Measurements from ENCODE around the gene TFCP2. TPM values are rescaled to one million over a fixed set of nuclear protein-coding genes. Genes with fewer than 3 reads are reported as not detected.
A peak's percentile ranks its signal among the peaks of the same experiment; 100 is the strongest.

TFCP2 gene
- total and polyA plus RNA-seq, 2 experiments from 2014 or later = 9.0 to 12.4 TPM

- peak overlapping the region; percentile 92 for H3K4me3 ChIP-seq
- no peaks in the 10 kb centered on the region for H3K27me3 ChIP-seq (replicated peaks; ENCODE audit: insufficient read depth)
- no peaks in the 10 kb centered on the region for H3K9me3 ChIP-seq (ENCODE audit: low read depth)
- in situ Hi-C loops (cut with MboI) = no loop called here
- peak overlapping the region; percentile 92 for H3K4me2 ChIP-seq (ENCODE audit: unreplicated experiment)
- H3K27ac ChIP-seq = peak overlapping the region; percentile 28
- no peaks in the 10 kb centered on the region for H3K9me2 ChIP-seq (ENCODE audit: insufficient read depth)
- no peaks in the 10 kb centered on the region for H3K79me2 ChIP-seq (ENCODE audit: insufficient read depth)
- H3K36me3 ChIP-seq (ENCODE audit: low read depth) = no peaks in the 10 kb centered on the region
- WGBS, 2 experiments (ENCODE audit: low coverage in 1 of 2, low lambda C conversion rate in 2 of 2, missing lambda C conversion rate in 2 of 2) = 67 to 68% methylated on average over 10 of the region's 10 CpGs
- no peak for TF ChIP-seq EZH2 (IDR thresholded peaks at IDR 0.05; ENCODE audit: insufficient read depth, poor library complexity, severe bottlenecking)
- TF ChIP-seq EZH2phosphoT487 (IDR thresholded peaks at IDR 0.05; ENCODE audit: insufficient read depth, low read depth) = no peak
- H3K4me1 ChIP-seq (ENCODE audit: insufficient read depth) = 0 out of 2 replicates have a peak, but pooled peaks cover 5% of the 10 kb centered on the region
- H3F3A ChIP-seq (ENCODE audit: insufficient read depth) = peaks cover 8% of the 10 kb centered on the region
- peak overlapping the region; percentile 99 for H2AFZ ChIP-seq
- DNase-seq = no peak
- H3K9ac ChIP-seq = peak overlapping the region; percentile 89
- no peaks in the 10 kb centered on the region for H4K20me1 ChIP-seq (ENCODE audit: insufficient read depth)
Observed at GRCh38 chr12:51218607-51219161, 45.7 kb upstream of the TFCP2 start.

- H3F3A ChIP-seq (ENCODE audit: insufficient read depth) = peaks cover 8% of the 10 kb centered on the region
- TF ChIP-seq EZH2phosphoT487 (IDR thresholded peaks at IDR 0.05; ENCODE audit: insufficient read depth, low read depth) (no peak), EZH2 (IDR thresholded peaks at IDR 0.05; ENCODE audit: insufficient read depth, poor library complexity, severe bottlenecking) (no peak)
- H3K9me3 ChIP-seq (ENCODE audit: low read depth) = no peaks in the 10 kb centered on the region
- 0 out of 2 replicates have a peak, but pooled peaks cover 5% of the 10 kb centered on the region for H3K4me1 ChIP-seq (ENCODE audit: insufficient read depth)
- DNase-seq = peak; percentile 91
- H4K20me1 ChIP-seq (ENCODE audit: insufficient read depth) = no peaks in the 10 kb centered on the region
- H3K36me3 ChIP-seq (ENCODE audit: low read depth) = no peaks in the 10 kb centered on the region
- H2AFZ ChIP-seq = peak within 1 kb of the TSS; percentile 99
- peak within 1 kb of the TSS; percentile 92 for H3K4me3 ChIP-seq
- H3K4me2 ChIP-seq (ENCODE audit: unreplicated experiment) = peak within 1 kb of the TSS; percentile 92
- H3K9ac ChIP-seq = peak within 1 kb of the TSS; percentile 89
- H3K27me3 ChIP-seq (replicated peaks; ENCODE audit: insufficient read depth) = no peaks in the 10 kb centered on the region
- in situ Hi-C loops (cut with MboI) = no loop called here
- H3K27ac ChIP-seq = peak within 1 kb of the TSS; percentile 28
- 1 to 4% methylated on average over 14 to 35 of the region's 35 CpGs for WGBS, 2 experiments (ENCODE audit: low coverage in 1 of 2, low lambda C conversion rate in 2 of 2, missing lambda C conversion rate in 2 of 2)
- H3K79me2 ChIP-seq (ENCODE audit: insufficient read depth) = no peaks in the 10 kb centered on the region
- no peaks in the 10 kb centered on the region for H3K9me2 ChIP-seq (ENCODE audit: insufficient read depth)
Observed at GRCh38 chr12:51217968-51218606, 45.2 kb upstream of the TFCP2 start, which contains the start of gene POU6F1. Gene POU6F1 (minus strand): TSS chr12:51218062. CDS start chr12:51206836, 11,226 bp downstream.

- in situ Hi-C loops (cut with MboI) = no loop called here
- no peaks in the 10 kb centered on the region for H3K9me2 ChIP-seq (ENCODE audit: insufficient read depth)
- DNase-seq = peak; percentile 64
- H4K20me1 ChIP-seq (ENCODE audit: insufficient read depth) = no peaks in the 10 kb centered on the region
- no peaks in the 10 kb centered on the region for H3K36me3 ChIP-seq (ENCODE audit: low read depth)
- H3K79me2 ChIP-seq (ENCODE audit: insufficient read depth) = no peaks in the 10 kb centered on the region
- peak overlapping the region; percentile 99 for H2AFZ ChIP-seq
- 1 to 3% methylated on average over 16 to 77 of the region's 81 CpGs for WGBS, 2 experiments (ENCODE audit: low coverage in 1 of 2, low lambda C conversion rate in 2 of 2, missing lambda C conversion rate in 2 of 2)
- H3K4me1 ChIP-seq (ENCODE audit: insufficient read depth) = 0 out of 2 replicates have a peak, but pooled peaks cover 5% of the 10 kb centered on the region
- no peaks in the 10 kb centered on the region for H3K9me3 ChIP-seq (ENCODE audit: low read depth)
- H3K4me2 ChIP-seq (ENCODE audit: unreplicated experiment) = peak overlapping the region; percentile 92
- peak overlapping the region; percentile 89 for H3K9ac ChIP-seq
- TF ChIP-seq EZH2phosphoT487 (IDR thresholded peaks at IDR 0.05; ENCODE audit: insufficient read depth, low read depth) (no peak), EZH2 (IDR thresholded peaks at IDR 0.05; ENCODE audit: insufficient read depth, poor library complexity, severe bottlenecking) (no peak)
- H3F3A ChIP-seq (ENCODE audit: insufficient read depth) = peaks cover 8% of the 10 kb centered on the region
- H3K27ac ChIP-seq = no peak overlapping the region
- peak overlapping the region; percentile 92 for H3K4me3 ChIP-seq
- H3K27me3 ChIP-seq (replicated peaks; ENCODE audit: insufficient read depth) = no peaks in the 10 kb centered on the region
Observed at GRCh38 chr12:51217133-51217967, 44.4 kb upstream of the TFCP2 start.

GRCh38 chr12:51216642-51217041, 43.7 kb upstream of the TFCP2 start:
- no peak for TF ChIP-seq EZH2 (IDR thresholded peaks at IDR 0.05; ENCODE audit: insufficient read depth, poor library complexity, severe bottlenecking)
- no peak for TF ChIP-seq EZH2phosphoT487 (IDR thresholded peaks at IDR 0.05; ENCODE audit: insufficient read depth, low read depth)
- Histone ChIP-seq H3K9ac (peak overlapping the region; percentile 89), H3K27ac (no peak overlapping the region), H3K36me3 (ENCODE audit: low read depth) (no peaks in the 10 kb centered on the region), H3K4me1 (ENCODE audit: insufficient read depth) (0 out of 2 replicates have a peak, but pooled peaks cover 5% of the 10 kb centered on the region), H3K4me3 (peak overlapping the region; percentile 92), H3K79me2 (ENCODE audit: insufficient read depth) (no peaks in the 10 kb centered on the region), H3K9me3 (ENCODE audit: low read depth) (no peaks in the 10 kb centered on the region), H4K20me1 (ENCODE audit: insufficient read depth) (no peaks in the 10 kb centered on the region), H3K27me3 (replicated peaks; ENCODE audit: insufficient read depth) (no peaks in the 10 kb centered on the region), H2AFZ (peak overlapping the region; percentile 99), H3F3A (ENCODE audit: insufficient read depth) (peaks cover 8% of the 10 kb centered on the region), H3K9me2 (ENCODE audit: insufficient read depth) (no peaks in the 10 kb centered on the region), H3K4me2 (ENCODE audit: unreplicated experiment) (peak overlapping the region; percentile 92)
- no peak for DNase-seq
- in situ Hi-C loops (cut with MboI) = no loop called here
- WGBS, 2 experiments (ENCODE audit: low coverage in 1 of 2, low lambda C conversion rate in 2 of 2, missing lambda C conversion rate in 2 of 2) = 17% methylated on average over 7 of the region's 7 CpGs
